ENCODE measurements around the gene CASP8. TPM values are rescaled to one million over a fixed set of nuclear protein-coding genes. Genes with fewer than 3 reads are reported as not detected.

Gene CASP8
- total RNA-seq, 1 donor from 2014 or later: 15.2 TPM

- TF ChIP-seq CTCF (IDR thresholded peaks at IDR 0.05): no peak
- Histone ChIP-seq H3K4me3 (no peak overlapping the region), H3K36me3 (no peaks in the 10 kb centered on the region), H3K27me3 (no peaks in the 10 kb centered on the region), H3K9me3 (no peaks in the 10 kb centered on the region), H3K27ac (no peak overlapping the region), H3K4me1 (no peaks in the 10 kb centered on the region)
- no peak for DNase-seq (ENCODE audit: low spot score in 2 of 2)
- intact Hi-C loops (cut with DNase I): no loop called here
Observed at GRCh38 chr2:201248288-201248844, 12.0 kb upstream of the CASP8 start.

GRCh38 chr2:201249889-201250288 is 10.4 kb upstream of the CASP8 start:
- intact Hi-C loops (cut with DNase I): no loop called here
- TF ChIP-seq CTCF (IDR thresholded peaks at IDR 0.05): no peak
- no peak for DNase-seq (ENCODE audit: low spot score in 2 of 2)
- H3K27ac ChIP-seq: no peak overlapping the region
- no peaks in the 10 kb centered on the region for H3K27me3 ChIP-seq
- H3K9me3 ChIP-seq: no peaks in the 10 kb centered on the region
- H3K4me1 ChIP-seq: no peaks in the 10 kb centered on the region
- H3K36me3 ChIP-seq: no peaks in the 10 kb centered on the region
- H3K4me3 ChIP-seq: no peak overlapping the region

- Histone ChIP-seq H3K4me3 (no peak overlapping the region), H3K27ac (no peak overlapping the region), H3K4me1 (no peaks in the 10 kb centered on the region), H3K27me3 (no peaks in the 10 kb centered on the region), H3K9me3 (no peaks in the 10 kb centered on the region), H3K36me3 (no peaks in the 10 kb centered on the region)
- DNase-seq (ENCODE audit: low spot score in 2 of 2): no peak
- no peak for TF ChIP-seq CTCF (IDR thresholded peaks at IDR 0.05)
- intact Hi-C loops (cut with DNase I): no loop called here
Observed at GRCh38 chr2:201250741-201251140, 9.6 kb upstream of the CASP8 start.

- Histone ChIP-seq H3K27me3 (no peaks in the 10 kb centered on the region), H3K4me3 (no peak overlapping the region), H3K4me1 (peaks cover 0 to 5% of the 10 kb centered on the region in 2 donors), H3K36me3 (no peaks in the 10 kb centered on the region), H3K9me3 (no peaks in the 10 kb centered on the region), H3K27ac (no peak overlapping the region)
- no peak for DNase-seq (ENCODE audit: low spot score in 2 of 2)
- intact Hi-C loops (cut with DNase I): no loop called here
- TF ChIP-seq CTCF (IDR thresholded peaks at IDR 0.05): no peak
Observed at GRCh38 chr2:201254081-201254730, 6.1 kb upstream of the CASP8 start.

- H3K27me3 ChIP-seq: no peaks in the 10 kb centered on the region
- no peaks in the 10 kb centered on the region for H3K36me3 ChIP-seq
- no peak for DNase-seq (ENCODE audit: low spot score in 2 of 2)
- H3K4me1 ChIP-seq: peaks cover 2 to 12% of the 10 kb centered on the region in 2 donors
- no peak for TF ChIP-seq CTCF (IDR thresholded peaks at IDR 0.05)
- no peak overlapping the region for H3K4me3 ChIP-seq
- no peak overlapping the region for H3K27ac ChIP-seq
- H3K9me3 ChIP-seq: no peaks in the 10 kb centered on the region
- intact Hi-C loops (cut with DNase I): loop anchor here (5.0 kb wide), 1 partner anchor 197 kb away; the partner anchor contains the start of genes STRADB and TRAK2
Observed at GRCh38 chr2:201255408-201256033, 4.8 kb upstream of the CASP8 start.

All from ascending aorta (tissue), 2 donors.